GM13976 (cell line): Measurements from ENCODE around the gene JAKMIP2.

Experiments
- DNase-seq: peaks from one replicate; pipeline ENCODE4 v3.0.0; 2012; ENCODE audit warnings: low spot score
- in situ Hi-C: fragments of 300-500 bp; cut with MboI; formaldehyde crosslinking; loops from one replicate; pipeline ENCODE4 v1.12.0; 2022; ENCODE audit warnings: low sequenced_read_pairs, mixed read lengths, inconsistent platforms; ENCODE audit not compliant: unreplicated experiment
- TF ChIP-seq, protein P1 (sequence below): IDR thresholded peaks from 2 replicates; pipeline ENCODE4 v1.5.1; 2012; ENCODE audit warnings: borderline replicate concordance, mild to moderate bottlenecking; ENCODE audit not compliant: insufficient read depth; ENCODE audit errors: extremely low read depth, missing control alignments, control extremely low read depth

JAKMIP2 gene

GRCh38 chr5:147686421-147686820, 96.1 kb downstream of the JAKMIP2 start:
- TF ChIP-seq, protein P1, sequence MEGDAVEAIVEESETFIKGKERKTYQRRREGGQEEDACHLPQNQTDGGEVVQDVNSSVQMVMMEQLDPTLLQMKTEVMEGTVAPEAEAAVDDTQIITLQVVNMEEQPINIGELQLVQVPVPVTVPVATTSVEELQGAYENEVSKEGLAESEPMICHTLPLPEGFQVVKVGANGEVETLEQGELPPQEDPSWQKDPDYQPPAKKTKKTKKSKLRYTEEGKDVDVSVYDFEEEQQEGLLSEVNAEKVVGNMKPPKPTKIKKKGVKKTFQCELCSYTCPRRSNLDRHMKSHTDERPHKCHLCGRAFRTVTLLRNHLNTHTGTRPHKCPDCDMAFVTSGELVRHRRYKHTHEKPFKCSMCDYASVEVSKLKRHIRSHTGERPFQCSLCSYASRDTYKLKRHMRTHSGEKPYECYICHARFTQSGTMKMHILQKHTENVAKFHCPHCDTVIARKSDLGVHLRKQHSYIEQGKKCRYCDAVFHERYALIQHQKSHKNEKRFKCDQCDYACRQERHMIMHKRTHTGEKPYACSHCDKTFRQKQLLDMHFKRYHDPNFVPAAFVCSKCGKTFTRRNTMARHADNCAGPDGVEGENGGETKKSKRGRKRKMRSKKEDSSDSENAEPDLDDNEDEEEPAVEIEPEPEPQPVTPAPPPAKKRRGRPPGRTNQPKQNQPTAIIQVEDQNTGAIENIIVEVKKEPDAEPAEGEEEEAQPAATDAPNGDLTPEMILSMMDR, result no peak
- DNase-seq, result no peak
- in situ Hi-C loops, result no loop called here

- in situ Hi-C loops, result no loop called here
- DNase-seq, result no peak
Observed at GRCh38 chr5:147685993-147686392, 96.5 kb downstream of the JAKMIP2 start.

DNA sequence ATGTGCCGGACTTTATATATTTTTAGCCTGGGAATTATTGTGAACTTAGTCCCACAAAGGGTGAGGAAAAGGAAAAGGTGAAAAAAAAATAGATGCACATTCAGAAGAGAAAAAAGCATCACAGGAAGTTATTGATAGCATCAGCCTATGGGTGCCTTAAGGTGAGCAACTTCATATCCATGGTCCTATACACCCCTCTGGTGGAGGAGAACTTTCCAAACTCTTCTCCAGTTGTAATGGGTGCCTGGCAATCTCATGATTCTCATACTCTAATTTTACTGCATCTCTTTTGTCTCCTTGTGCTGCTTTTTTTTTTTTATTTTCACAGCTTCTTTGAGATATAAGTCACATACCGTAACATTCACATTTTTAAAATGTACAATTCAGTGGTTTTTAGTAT, 107.4 kb downstream of the JAKMIP2 start:
- in situ Hi-C loops, result no loop called here
- TF ChIP-seq, protein P1, result no peak
- no peak for DNase-seq

More at GRCh38 chr5:147685993-147686392, 96.5 kb downstream of the JAKMIP2 start:
- TF ChIP-seq, protein P1, result no peak

DNA sequence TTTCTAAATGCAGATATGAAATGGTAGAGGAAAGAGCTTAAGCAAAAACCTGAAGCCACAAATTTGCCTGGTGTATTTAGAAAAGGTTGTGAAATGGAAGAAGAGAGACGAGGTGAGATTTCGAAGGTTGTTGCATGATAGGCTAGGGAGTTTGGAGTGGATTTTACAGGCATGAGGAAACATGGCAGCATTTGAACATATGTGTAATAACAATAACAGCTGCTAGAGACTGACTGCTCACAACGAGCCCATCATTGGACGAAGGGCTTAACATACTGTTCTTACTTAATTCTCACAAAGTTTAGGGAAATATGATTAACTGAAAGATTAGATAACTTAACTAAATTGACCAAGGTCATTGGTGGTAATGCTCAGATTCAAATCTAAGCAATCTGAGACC, 108.1 kb downstream of the JAKMIP2 start:
- DNase-seq, result no peak
- in situ Hi-C loops, result no loop called here
- TF ChIP-seq, protein P1, result no peak

GRCh38 chr5:147673791-147674190, 108.7 kb downstream of the JAKMIP2 start:
- TF ChIP-seq, protein P1, result no peak
- DNase-seq, result no peak
- in situ Hi-C loops, result no loop called here

GRCh38 chr5:147673266-147673665, 109.3 kb downstream of the JAKMIP2 start:
- in situ Hi-C loops, result no loop called here
- DNase-seq, result no peak

More at GRCh38 chr5:147673266-147673665, 109.3 kb downstream of the JAKMIP2 start:
- TF ChIP-seq, protein P1, result no peak
